Endothelial cell (in vitro differentiated cells): ENCODE measurements around the gene ZMIZ1. TPM values are rescaled to one million over a fixed set of nuclear protein-coding genes. Genes with fewer than 3 reads are reported as not detected.

Experiments used
- DNase-seq: peaks from one replicate; pipeline ENCODE4 v3.0.0; 2021; ENCODE audit warnings: low spot score
- H3K27ac Mint-ChIP-seq: one replicate; pipeline ENCODE4 v1.8.0; 2021; ENCODE audit warnings: mixed read lengths, inconsistent platforms; ENCODE audit not compliant: unreplicated experiment
- H3K27me3 Mint-ChIP-seq: one replicate; pipeline ENCODE4 v1.8.0; 2021; ENCODE audit warnings: mild to moderate bottlenecking, moderate library complexity, mixed read lengths, inconsistent platforms; ENCODE audit not compliant: unreplicated experiment
- H3K36me3 Mint-ChIP-seq: one replicate; pipeline ENCODE4 v1.8.0; 2021; ENCODE audit warnings: mild to moderate bottlenecking, low read depth, mixed read lengths, inconsistent platforms; ENCODE audit not compliant: unreplicated experiment
- H3K4me1 Mint-ChIP-seq: one replicate; pipeline ENCODE4 v1.8.0; 2021; ENCODE audit warnings: mild to moderate bottlenecking, mixed read lengths, inconsistent platforms; ENCODE audit not compliant: unreplicated experiment
- H3K4me3 Mint-ChIP-seq: one replicate; pipeline ENCODE4 v1.8.0; 2021; ENCODE audit warnings: mild to moderate bottlenecking, mixed read lengths, inconsistent platforms; ENCODE audit not compliant: unreplicated experiment
- H3K9me3 Mint-ChIP-seq: one replicate; pipeline ENCODE4 v1.8.0; 2021; ENCODE audit warnings: mixed read lengths, inconsistent platforms; ENCODE audit not compliant: unreplicated experiment
- CTCF ChIP-seq: fragments of 200-600 bp; sonication (generic); IDR thresholded peaks from one replicate; pipeline ENCODE4 v1.5.0; 2021; ENCODE audit warnings: antibody characterized with exemption; ENCODE audit not compliant: unreplicated experiment
- total RNA-seq: library from RNA; stranded (reverse); fragmentation: NEBNext Ultra II Directional; extraction: Animal tissue kit (Norgen Biotek cat#: 25700); gene quantifications from one replicate; pipeline ENCODE4 v1.2.1, GENCODE V29; 2021; ENCODE audit not compliant: unreplicated experiment

Gene ZMIZ1
- total RNA-seq, 1 donor from 2014 or later = 102 TPM

GRCh38 chr10:79310911-79311573, 242.3 kb downstream of the ZMIZ1 start:
- H3K9me3 Mint-ChIP-seq = no peaks in the 10 kb centered on the region

GRCh38 chr10:79311581-79312407, 243.0 kb downstream of the ZMIZ1 start:
- Mint-ChIP-seq H3K27ac (no peak overlapping the region), H3K27me3 (peaks cover 32% of the 10 kb centered on the region), H3K36me3 (peaks cover 31% of the 10 kb centered on the region), H3K4me1 (peaks cover 5% of the 10 kb centered on the region), H3K9me3 (no peaks in the 10 kb centered on the region), H3K4me3 (no peak overlapping the region)
- TF ChIP-seq CTCF = no peak
- no peak for DNase-seq

More at GRCh38 chr10:79310911-79311573, 242.3 kb downstream of the ZMIZ1 start:
- peak overlapping the region; percentile 9 for H3K27ac Mint-ChIP-seq
- no peak for DNase-seq
- H3K36me3 Mint-ChIP-seq = peaks cover 31% of the 10 kb centered on the region
- TF ChIP-seq CTCF = no peak
- H3K4me1 Mint-ChIP-seq = peaks cover 4% of the 10 kb centered on the region
- peak overlapping the region; percentile 65 for H3K4me3 Mint-ChIP-seq
- H3K27me3 Mint-ChIP-seq = peaks cover 32% of the 10 kb centered on the region

GRCh38 chr10:79312601-79313187, 243.9 kb downstream of the ZMIZ1 start:
- Mint-ChIP-seq H3K9me3 (no peaks in the 10 kb centered on the region), H3K36me3 (peaks cover 32% of the 10 kb centered on the region), H3K4me1 (peaks cover 12% of the 10 kb centered on the region), H3K4me3 (no peak overlapping the region), H3K27ac (no peak overlapping the region), H3K27me3 (peaks cover 34% of the 10 kb centered on the region)
- DNase-seq = no peak
- no peak for TF ChIP-seq CTCF

DNA sequence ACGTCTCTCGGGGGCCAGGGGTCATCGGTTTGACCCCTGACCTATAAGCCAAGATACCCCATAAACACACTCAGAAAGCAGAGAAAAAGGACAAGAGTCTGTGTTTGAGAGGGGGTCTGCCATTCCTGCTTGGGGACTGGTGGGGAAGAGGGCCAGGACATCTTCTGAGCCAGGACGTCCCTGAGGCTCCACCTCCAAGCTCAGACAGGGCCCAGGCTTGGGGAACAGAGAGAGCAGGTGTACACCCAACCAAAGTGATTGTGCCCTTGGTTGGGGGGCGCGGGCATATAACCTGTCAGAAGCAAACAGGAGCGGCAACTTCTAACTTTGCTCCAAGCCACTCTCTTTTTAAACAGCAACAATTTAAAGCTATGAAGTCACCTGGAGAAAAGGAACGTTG, 244.6 kb downstream of the ZMIZ1 start:
- peaks cover 38% of the 10 kb centered on the region for H3K27me3 Mint-ChIP-seq
- H3K4me1 Mint-ChIP-seq = peaks cover 19% of the 10 kb centered on the region
- H3K36me3 Mint-ChIP-seq = peaks cover 29% of the 10 kb centered on the region
- H3K27ac Mint-ChIP-seq = no peak overlapping the region
- H3K9me3 Mint-ChIP-seq = no peaks in the 10 kb centered on the region
- no peak for DNase-seq
- no peak for TF ChIP-seq CTCF
- H3K4me3 Mint-ChIP-seq = no peak overlapping the region
